ENCODE data around the gene OR4E2.
"Not testable (repeated sequence)": the region's sequence is repeated elsewhere in the genome, so short reads cannot be mapped to it uniquely, and the experiment has no call there.

The OR4E2 gene

GRCh38 chr14:21698538-21698937 is 44.9 kb downstream of the OR4E2 start:
- DNase-seq, result not testable (repeated sequence)

GRCh38 chr14:21699551-21699950 is 45.9 kb downstream of the OR4E2 start:
- no peak for DNase-seq

- DNase-seq, result no peak
Observed at GRCh38 chr14:21702316-21702715, 48.7 kb downstream of the OR4E2 start.

GRCh38 chr14:21703357-21704326 is 50.0 kb downstream of the OR4E2 start:
- DNase-seq, result peak; percentile 38

- no peak for DNase-seq
Observed at GRCh38 chr14:21704338-21704737, 50.7 kb downstream of the OR4E2 start.

- DNase-seq, result peak; percentile 53
Observed at GRCh38 chr14:21711360-21711961, 57.8 kb downstream of the OR4E2 start.

- peak; percentile 49 for DNase-seq
Observed at GRCh38 chr14:21712036-21712435, 58.4 kb downstream of the OR4E2 start.

- no peak for DNase-seq
Observed at GRCh38 chr14:21714318-21714929, 60.8 kb downstream of the OR4E2 start.
